IMR-90 (cell line): ENCODE data around the gene CSNK1G2.
A peak's percentile ranks its signal among the peaks of the same experiment; 100 is the strongest.

Experiments
- BHLHE40 ChIP-seq: fragments of 150-350 bp; IDR thresholded peaks from 2 replicates; pipeline ENCODE4 v1.6.1; 2016; ENCODE audit warnings: mild to moderate bottlenecking, low read depth, low read length
- CEBPB ChIP-seq: IDR thresholded peaks from 2 replicates; pipeline ENCODE4 v1.6.1; 2012; ENCODE audit warnings: low read depth, low read length, improper control_type of control experiment
- CTCF ChIP-seq: conservative IDR thresholded peaks from 2 replicates; pipeline ENCODE4 v1.5.1; 2012; ENCODE audit warnings: mild to moderate bottlenecking, low read depth, low read length, improper control_type of control experiment
- ELK1 ChIP-seq: fragments of 150-350 bp; IDR thresholded peaks from 2 replicates; pipeline ENCODE4 v1.6.1; 2016; ENCODE audit warnings: low read depth, mild to moderate bottlenecking, low read length, moderate library complexity, borderline replicate concordance
- MAFK ChIP-seq: IDR thresholded peaks from 2 replicates; pipeline ENCODE4 v1.6.1; 2012; ENCODE audit warnings: low read depth, low read length, improper control_type of control experiment
- MXI1 ChIP-seq: IDR thresholded peaks from 2 replicates; pipeline ENCODE4 v1.6.1; 2012; ENCODE audit warnings: low read depth, mild to moderate bottlenecking, low read length, moderate library complexity, borderline replicate concordance
- NFE2L2 ChIP-seq: fragments of 150-350 bp; IDR thresholded peaks from 2 replicates; pipeline ENCODE4 v1.6.1; 2016; ENCODE audit warnings: low read depth, mild to moderate bottlenecking, low read length
- POLR2A ChIP-seq: IDR thresholded peaks from 2 replicates; pipeline ENCODE4 v1.6.1; 2012; ENCODE audit warnings: mild to moderate bottlenecking, low read depth, low read length
- RAD21 ChIP-seq: IDR thresholded peaks from 2 replicates; pipeline ENCODE4 v1.6.1; 2012; ENCODE audit warnings: low read length, improper control_type of control experiment
- RCOR1 ChIP-seq: IDR thresholded peaks from 2 replicates; pipeline ENCODE4 v1.6.1; 2012; ENCODE audit warnings: mild to moderate bottlenecking, low read length, improper control_type of control experiment; ENCODE audit not compliant: insufficient replicate concordance
- RFX5 ChIP-seq: IDR thresholded peaks from 2 replicates; pipeline ENCODE4 v1.8.0; 2012; ENCODE audit warnings: low read depth, mild to moderate bottlenecking, low read length, moderate library complexity
- SMC3 ChIP-seq: fragments of 150-350 bp; IDR thresholded peaks from 2 replicates; pipeline ENCODE4 v1.6.1; 2016; ENCODE audit warnings: low read depth, mild to moderate bottlenecking, antibody characterized with exemption, low read length, moderate library complexity
- USF2 ChIP-seq: fragments of 150-350 bp; IDR thresholded peaks from 2 replicates; pipeline ENCODE4 v1.6.1; 2017; ENCODE audit warnings: mild to moderate bottlenecking, antibody characterized with exemption, low read length, low read depth

DNA sequence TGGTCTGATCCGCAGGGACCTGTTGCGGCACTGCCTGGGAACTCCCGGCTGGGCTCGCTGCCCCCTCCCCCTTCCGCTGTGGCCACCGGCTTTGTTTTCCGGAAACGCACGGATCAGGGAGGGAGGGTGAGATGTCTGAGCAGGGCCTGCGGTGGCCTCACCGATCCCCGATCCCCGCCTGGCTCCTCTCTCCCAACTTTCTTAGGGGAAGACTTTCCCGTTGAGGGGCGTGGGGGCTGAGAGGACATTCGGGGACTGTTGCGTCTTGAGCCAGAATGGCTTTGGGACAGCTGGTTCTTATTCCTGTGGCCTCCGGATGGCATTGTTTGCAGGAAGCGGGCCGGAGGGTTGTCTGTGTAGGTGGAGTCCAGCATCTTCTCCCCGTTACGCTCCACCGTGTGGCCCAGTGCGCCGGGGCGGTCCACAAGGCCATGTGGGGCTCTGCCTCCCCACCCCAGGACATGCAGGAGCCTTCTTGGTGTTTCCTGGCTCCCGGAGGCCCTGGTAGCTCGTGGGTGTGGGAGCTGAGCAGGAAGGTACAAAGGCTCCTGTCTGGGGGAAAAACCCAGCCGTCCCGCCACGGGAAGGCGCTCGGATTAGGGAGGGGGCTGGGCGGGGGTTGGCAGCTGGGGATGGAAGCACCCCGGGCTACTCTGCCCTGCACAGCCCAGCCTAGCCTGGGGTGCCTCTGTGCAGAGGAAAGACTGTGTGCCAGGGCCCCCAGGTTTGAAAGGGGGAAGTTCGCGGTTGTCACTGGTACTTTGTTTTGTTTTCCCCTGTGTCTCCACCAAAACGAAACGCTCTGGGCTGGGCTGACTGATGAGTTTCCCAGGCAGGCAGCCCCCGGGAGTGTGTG is 1.3 kb downstream of the CSNK1G2 start:
- 0 out of 2 replicates have a peak, but pooled peaks have one; percentile 8 for TF ChIP-seq CEBPB
- no peak for TF ChIP-seq CTCF
- TF ChIP-seq RAD21 = no peak
- TF ChIP-seq POLR2A = no peak
- TF ChIP-seq NFE2L2 = no peak
- no peak for TF ChIP-seq MAFK
- no peak for TF ChIP-seq BHLHE40
- TF ChIP-seq RFX5 = no peak
- no peak for TF ChIP-seq SMC3
- TF ChIP-seq USF2 = no peak
- no peak for TF ChIP-seq RCOR1
- no peak for TF ChIP-seq ELK1
- no peak for TF ChIP-seq MXI1
